Measurements from ENCODE around the gene SRPK2. TPM values are rescaled to one million over a fixed set of nuclear protein-coding genes. Genes with fewer than 3 reads are reported as not detected.

Gene SRPK2
- total RNA-seq, 1 experiment from 2014 or later, result 59.8 TPM

DNA sequence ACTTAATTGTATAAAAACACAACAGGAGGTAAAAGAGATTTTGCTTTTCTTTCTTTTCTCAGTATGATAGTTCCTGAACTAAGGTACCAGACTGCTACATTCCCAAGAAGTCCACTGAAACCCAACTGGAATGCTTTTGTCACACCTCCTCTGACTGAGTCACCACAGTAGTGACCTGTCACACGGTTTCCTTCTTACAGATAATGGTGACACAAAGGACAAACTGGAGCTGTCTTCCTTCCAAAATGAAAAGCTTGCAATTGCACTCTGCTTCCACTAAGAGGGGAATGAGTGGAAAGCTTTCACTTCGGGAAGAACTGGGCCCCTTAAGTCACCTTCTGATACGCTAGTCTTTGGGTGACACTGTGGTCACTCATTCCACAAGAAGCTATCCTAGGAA is 252.5 kb downstream of the SRPK2 start:
- H3K27ac ChIP-seq (ENCODE audit: low read depth, low read length, poor library complexity, severe bottlenecking), result no peak overlapping the region
- intact Hi-C loops (cut with micrococcal nuclease; ENCODE audit: unreplicated experiment), result loop anchor here (10.0 kb wide), 1 partner anchor 909 kb away; no protein-coding TSS in a partner anchor
- H3K27me3 ChIP-seq (replicated peaks; ENCODE audit: insufficient read depth, low read depth, low read length, poor library complexity), result no peaks in the 10 kb centered on the region
- no TSS peak for BruUV-seq (replicated peaks)
- no peak overlapping the region for H3K4me3 ChIP-seq (ENCODE audit: low read depth, low read length, poor library complexity, severe bottlenecking)
- peaks cover 12% of the 10 kb centered on the region for H3K36me3 ChIP-seq (ENCODE audit: insufficient read depth, low read length, poor library complexity, severe bottlenecking)
- peak; percentile 10 for DNase-seq (ENCODE audit: low spot score)
- H3K9me3 ChIP-seq (ENCODE audit: low read depth, low read length, poor library complexity, severe bottlenecking), result no peaks in the 10 kb centered on the region
- TF ChIP-seq, protein P1, sequence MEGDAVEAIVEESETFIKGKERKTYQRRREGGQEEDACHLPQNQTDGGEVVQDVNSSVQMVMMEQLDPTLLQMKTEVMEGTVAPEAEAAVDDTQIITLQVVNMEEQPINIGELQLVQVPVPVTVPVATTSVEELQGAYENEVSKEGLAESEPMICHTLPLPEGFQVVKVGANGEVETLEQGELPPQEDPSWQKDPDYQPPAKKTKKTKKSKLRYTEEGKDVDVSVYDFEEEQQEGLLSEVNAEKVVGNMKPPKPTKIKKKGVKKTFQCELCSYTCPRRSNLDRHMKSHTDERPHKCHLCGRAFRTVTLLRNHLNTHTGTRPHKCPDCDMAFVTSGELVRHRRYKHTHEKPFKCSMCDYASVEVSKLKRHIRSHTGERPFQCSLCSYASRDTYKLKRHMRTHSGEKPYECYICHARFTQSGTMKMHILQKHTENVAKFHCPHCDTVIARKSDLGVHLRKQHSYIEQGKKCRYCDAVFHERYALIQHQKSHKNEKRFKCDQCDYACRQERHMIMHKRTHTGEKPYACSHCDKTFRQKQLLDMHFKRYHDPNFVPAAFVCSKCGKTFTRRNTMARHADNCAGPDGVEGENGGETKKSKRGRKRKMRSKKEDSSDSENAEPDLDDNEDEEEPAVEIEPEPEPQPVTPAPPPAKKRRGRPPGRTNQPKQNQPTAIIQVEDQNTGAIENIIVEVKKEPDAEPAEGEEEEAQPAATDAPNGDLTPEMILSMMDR (conservative IDR thresholded peaks at IDR 0.05; ENCODE audit: low read depth, low read length), result peak; percentile 23; the same call in 1 of the 2 replicates
- no peak for TF ChIP-seq EZH2 (IDR thresholded peaks at IDR 0.05; ENCODE audit: borderline replicate concordance, low read depth, low read length, poor library complexity, severe bottlenecking)
- ChIA-PET CTCF (interaction anchor here (0.5 to 0.6 kb wide), 2 partner anchors 406 to 907 kb away, joined by 3 to 4 read pairs; no protein-coding TSS in a partner anchor), POLR2A (ENCODE audit: low non-redundant PET) (interaction anchor here (0.6 kb wide), 1 partner anchor 236 kb away, joined by 3 read pairs; no protein-coding TSS in a partner anchor)
- H3K4me1 ChIP-seq (ENCODE audit: insufficient read depth, low read length, poor library complexity, severe bottlenecking), result no peaks in the 10 kb centered on the region

DNA sequence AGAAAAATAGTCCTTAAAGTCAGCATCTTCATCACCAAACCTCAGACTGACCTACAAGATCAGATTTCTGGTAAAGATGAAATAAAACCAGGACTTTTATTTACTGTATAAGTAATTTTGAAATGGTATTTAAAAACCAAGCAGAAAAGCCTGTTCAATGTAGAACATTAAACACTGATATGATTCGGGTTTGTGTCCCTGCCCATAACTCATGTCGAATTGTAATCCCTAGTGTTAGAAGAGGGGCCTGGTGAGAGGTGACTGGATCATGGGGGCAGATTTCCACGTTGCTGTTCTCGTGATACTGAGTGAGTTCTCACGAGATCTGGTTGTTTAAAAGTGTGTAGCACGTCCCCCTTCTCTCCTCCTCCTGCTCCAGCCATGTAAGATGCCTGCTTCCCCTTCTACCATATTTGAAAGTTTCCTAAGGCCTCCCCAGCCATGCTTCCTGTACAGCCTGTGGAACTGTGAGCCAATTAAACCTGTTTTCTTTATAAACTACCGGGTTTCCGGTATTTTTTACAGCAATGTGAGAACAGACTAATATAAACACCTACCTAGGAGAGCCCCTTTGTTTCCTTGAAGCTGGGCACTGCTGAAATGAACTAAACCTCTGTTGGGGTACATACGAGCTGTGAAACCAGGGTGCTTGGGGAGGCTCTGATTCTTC is 254.6 kb downstream of the SRPK2 start:
- H3K4me1 ChIP-seq (ENCODE audit: insufficient read depth, low read length, poor library complexity, severe bottlenecking), result no peaks in the 10 kb centered on the region
- H3K27me3 ChIP-seq (replicated peaks; ENCODE audit: insufficient read depth, low read depth, low read length, poor library complexity), result no peaks in the 10 kb centered on the region
- TF ChIP-seq EZH2 (IDR thresholded peaks at IDR 0.05; ENCODE audit: borderline replicate concordance, low read depth, low read length, poor library complexity, severe bottlenecking), result no peak
- TF ChIP-seq, protein P1 (conservative IDR thresholded peaks at IDR 0.05; ENCODE audit: low read depth, low read length), result no peak
- peaks cover 12% of the 10 kb centered on the region for H3K36me3 ChIP-seq (ENCODE audit: insufficient read depth, low read length, poor library complexity, severe bottlenecking)
- H3K27ac ChIP-seq (ENCODE audit: low read depth, low read length, poor library complexity, severe bottlenecking), result no peak overlapping the region
- POLR2A ChIA-PET (ENCODE audit: low non-redundant PET), result no interaction called here
- no peak for DNase-seq (ENCODE audit: low spot score)
- H3K9me3 ChIP-seq (ENCODE audit: low read depth, low read length, poor library complexity, severe bottlenecking), result no peaks in the 10 kb centered on the region
- intact Hi-C loops (cut with micrococcal nuclease; ENCODE audit: unreplicated experiment), result loop anchor here (10.0 kb wide), 1 partner anchor 911 kb away; no protein-coding TSS in a partner anchor
- H3K4me3 ChIP-seq (ENCODE audit: low read depth, low read length, poor library complexity, severe bottlenecking), result no peak overlapping the region
- CTCF ChIA-PET, result no interaction called here
- BruUV-seq (replicated peaks), result no TSS peak

DNA sequence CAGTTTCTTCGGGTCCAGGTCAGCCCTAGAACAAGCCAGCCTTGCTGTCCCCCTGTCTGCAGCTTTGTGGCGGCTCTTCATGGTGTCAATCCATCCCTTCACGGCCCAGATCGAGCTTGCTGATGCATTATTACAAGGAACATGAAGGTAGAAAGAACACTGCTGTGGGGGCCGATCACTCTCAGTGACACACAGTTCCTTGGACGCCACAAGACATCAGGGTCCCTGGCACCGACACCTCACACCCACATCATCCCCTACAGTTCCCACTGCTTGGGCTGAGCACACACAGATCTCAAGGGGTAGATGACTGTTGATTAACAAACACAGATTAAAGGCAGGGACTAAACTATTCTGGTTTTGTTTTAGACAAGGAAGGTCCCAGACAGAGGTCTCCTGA is 255.4 kb downstream of the SRPK2 start:
- H3K4me1 ChIP-seq (ENCODE audit: insufficient read depth, low read length, poor library complexity, severe bottlenecking), result no peaks in the 10 kb centered on the region
- no peak overlapping the region for H3K27ac ChIP-seq (ENCODE audit: low read depth, low read length, poor library complexity, severe bottlenecking)
- no peaks in the 10 kb centered on the region for H3K27me3 ChIP-seq (replicated peaks; ENCODE audit: insufficient read depth, low read depth, low read length, poor library complexity)
- intact Hi-C loops (cut with micrococcal nuclease; ENCODE audit: unreplicated experiment), result loop anchor here (10.0 kb wide), 1 partner anchor 911 kb away; no protein-coding TSS in a partner anchor
- BruUV-seq (replicated peaks), result no TSS peak
- no peak overlapping the region for H3K4me3 ChIP-seq (ENCODE audit: low read depth, low read length, poor library complexity, severe bottlenecking)
- peaks cover 12% of the 10 kb centered on the region for H3K36me3 ChIP-seq (ENCODE audit: insufficient read depth, low read length, poor library complexity, severe bottlenecking)
- ChIA-PET CTCF (no interaction called here), POLR2A (ENCODE audit: low non-redundant PET) (no interaction called here)
- TF ChIP-seq, protein P1 (conservative IDR thresholded peaks at IDR 0.05; ENCODE audit: low read depth, low read length), result no peak
- no peak for TF ChIP-seq EZH2 (IDR thresholded peaks at IDR 0.05; ENCODE audit: borderline replicate concordance, low read depth, low read length, poor library complexity, severe bottlenecking)
- DNase-seq (ENCODE audit: low spot score), result no peak
- no peaks in the 10 kb centered on the region for H3K9me3 ChIP-seq (ENCODE audit: low read depth, low read length, poor library complexity, severe bottlenecking)
